ENCODE data around the gene BAIAP2L1.

The BAIAP2L1 gene

GRCh38 chr7:98280791-98281756 lies 119.8 kb downstream of the BAIAP2L1 start, which contains the start of gene BRI3:
BRI3 (plus strand) TSS chr7:98281686; CDS start chr7:98281796, 110 bp downstream.
- Histone ChIP-seq H3K36me3 (replicated peaks in 1 of 2; ENCODE audit: control insufficient read depth in 2 of 2, insufficient read depth in 2 of 2, low read length in 2 of 2) (peaks cover 0 to 34% of the 10 kb centered on the region in 2 donors), H3K18ac (ENCODE audit: low read length) (peak within 1 kb of the TSS; percentile 92), H3K27me3 (ENCODE audit: control insufficient read depth in 3 of 3, insufficient read depth in 3 of 3, low read depth in 1 of 3, low read length in 3 of 3) (no peaks in the 10 kb centered on the region), H2BK15ac (ENCODE audit: low read length) (peak within 1 kb of the TSS; percentile 89), H3K14ac (ENCODE audit: low read length) (no peak within 1 kb of the TSS), H4K8ac (ENCODE audit: low read depth, low read length) (no peak within 1 kb of the TSS), H2BK5ac (ENCODE audit: low read length) (peak within 1 kb of the TSS; percentile 69), H2BK12ac (ENCODE audit: low read length) (peak within 1 kb of the TSS; percentile 69), H3K27ac (replicated peaks; ENCODE audit: low read length) (peak within 1 kb of the TSS; percentile 61), H3K4me1 (ENCODE audit: control insufficient read depth in 2 of 2, insufficient read depth in 1 of 2, low read depth in 1 of 2, low read length in 2 of 2) (peaks cover 26% of the 10 kb centered on the region in 2 donors), H3K9me3 (replicated peaks in 1 of 2; ENCODE audit: control insufficient read depth in 2 of 2, insufficient read depth in 1 of 2, low read depth in 1 of 2, low read length in 2 of 2) (no peaks in the 10 kb centered on the region), H2AFZ (ENCODE audit: low read length) (peak within 1 kb of the TSS; percentile 93), H3K4ac (ENCODE audit: low read length) (no peak within 1 kb of the TSS), H3K9ac (ENCODE audit: low read depth, low read length, poor library complexity) (peak within 1 kb of the TSS; percentile 92), H2AK5ac (ENCODE audit: low read depth, low read length) (peak within 1 kb of the TSS; percentile 84), H3K4me3 (ENCODE audit: low read length in 2 of 2) (peak within 1 kb of the TSS; percentile 89), H4K91ac (ENCODE audit: low read depth, low read length, poor library complexity) (no peak within 1 kb of the TSS), H3K4me2 (ENCODE audit: insufficient read depth, low read length, poor library complexity, severe bottlenecking) (peak within 1 kb of the TSS; percentile 92), H2BK120ac (ENCODE audit: low read depth, low read length) (peak within 1 kb of the TSS; percentile 42), H3K23ac (ENCODE audit: low read depth, low read length, poor library complexity) (no peak within 1 kb of the TSS), H3K79me1 (ENCODE audit: low read depth, low read length) (peaks cover 25% of the 10 kb centered on the region)
- no CpG with 5 or more reads among the region's 92 CpGs for WGBS, 2 donors (ENCODE audit: extremely low coverage in 2 of 2, insufficient read length in 2 of 2, insufficient replicate concordance in 1 of 2)
- DNase-seq (ENCODE audit: low spot score): peak; percentile 94

- DNase-seq (ENCODE audit: low spot score): no peak
- H3K14ac ChIP-seq (ENCODE audit: low read length): no peak overlapping the region
- H3K36me3 ChIP-seq (replicated peaks in 1 of 2; ENCODE audit: control insufficient read depth in 2 of 2, insufficient read depth in 2 of 2, low read length in 2 of 2): peaks cover 0 to 28% of the 10 kb centered on the region in 2 donors
- no peak overlapping the region for H2BK15ac ChIP-seq (ENCODE audit: low read length)
- H2AFZ ChIP-seq (ENCODE audit: low read length): peak overlapping the region; percentile 93
- no peak overlapping the region for H3K4me2 ChIP-seq (ENCODE audit: insufficient read depth, low read length, poor library complexity, severe bottlenecking)
- no peak overlapping the region for H2AK5ac ChIP-seq (ENCODE audit: low read depth, low read length)
- no peak overlapping the region for H2BK5ac ChIP-seq (ENCODE audit: low read length)
- no peak overlapping the region for H4K8ac ChIP-seq (ENCODE audit: low read depth, low read length)
- H3K9ac ChIP-seq (ENCODE audit: low read depth, low read length, poor library complexity): no peak overlapping the region
- H3K4ac ChIP-seq (ENCODE audit: low read length): no peak overlapping the region
- no peak overlapping the region for H2BK120ac ChIP-seq (ENCODE audit: low read depth, low read length)
- no peaks in the 10 kb centered on the region for H3K9me3 ChIP-seq (replicated peaks in 1 of 2; ENCODE audit: control insufficient read depth in 2 of 2, insufficient read depth in 1 of 2, low read depth in 1 of 2, low read length in 2 of 2)
- peaks cover 18% of the 10 kb centered on the region for H3K79me1 ChIP-seq (ENCODE audit: low read depth, low read length)
- H4K91ac ChIP-seq (ENCODE audit: low read depth, low read length, poor library complexity): no peak overlapping the region
- no peaks in the 10 kb centered on the region for H3K27me3 ChIP-seq (ENCODE audit: control insufficient read depth in 3 of 3, insufficient read depth in 3 of 3, low read depth in 1 of 3, low read length in 3 of 3)
- H3K23ac ChIP-seq (ENCODE audit: low read depth, low read length, poor library complexity): no peak overlapping the region
- no CpG with 5 or more reads among the region's 7 CpGs for WGBS, 2 donors (ENCODE audit: extremely low coverage in 2 of 2, insufficient read length in 2 of 2, insufficient replicate concordance in 1 of 2)
- H3K4me3 ChIP-seq (ENCODE audit: low read length in 2 of 2): peak overlapping the region in 1 of 2 donors; percentile 52
- H3K4me1 ChIP-seq (ENCODE audit: control insufficient read depth in 2 of 2, insufficient read depth in 1 of 2, low read depth in 1 of 2, low read length in 2 of 2): peaks cover 22 to 24% of the 10 kb centered on the region in 2 donors
- H3K18ac ChIP-seq (ENCODE audit: low read length): no peak overlapping the region
- H2BK12ac ChIP-seq (ENCODE audit: low read length): no peak overlapping the region
- H3K27ac ChIP-seq (replicated peaks; ENCODE audit: low read length): no peak overlapping the region
Observed at GRCh38 chr7:98280296-98280695, 120.6 kb downstream of the BAIAP2L1 start.

- no peak overlapping the region for H3K4me2 ChIP-seq (ENCODE audit: insufficient read depth, low read length, poor library complexity, severe bottlenecking)
- H2BK5ac ChIP-seq (ENCODE audit: low read length): no peak overlapping the region
- no peak overlapping the region for H3K4me3 ChIP-seq (ENCODE audit: low read length in 2 of 2)
- no peak overlapping the region for H2BK12ac ChIP-seq (ENCODE audit: low read length)
- WGBS, 2 donors (ENCODE audit: extremely low coverage in 2 of 2, insufficient read length in 2 of 2, insufficient replicate concordance in 1 of 2): no CpG with 5 or more reads among the region's 4 CpGs
- H3K9ac ChIP-seq (ENCODE audit: low read depth, low read length, poor library complexity): peak overlapping the region; percentile 78
- no peak overlapping the region for H2AK5ac ChIP-seq (ENCODE audit: low read depth, low read length)
- H3K9me3 ChIP-seq (replicated peaks in 1 of 2; ENCODE audit: control insufficient read depth in 2 of 2, insufficient read depth in 1 of 2, low read depth in 1 of 2, low read length in 2 of 2): no peaks in the 10 kb centered on the region
- H2BK120ac ChIP-seq (ENCODE audit: low read depth, low read length): no peak overlapping the region
- H3K36me3 ChIP-seq (replicated peaks in 1 of 2; ENCODE audit: control insufficient read depth in 2 of 2, insufficient read depth in 2 of 2, low read length in 2 of 2): peaks cover 0 to 15% of the 10 kb centered on the region in 2 donors
- peaks cover 10% of the 10 kb centered on the region for H3K79me1 ChIP-seq (ENCODE audit: low read depth, low read length)
- H2AFZ ChIP-seq (ENCODE audit: low read length): no peak overlapping the region
- H4K8ac ChIP-seq (ENCODE audit: low read depth, low read length): no peak overlapping the region
- H3K18ac ChIP-seq (ENCODE audit: low read length): peak overlapping the region; percentile 31
- H3K4me1 ChIP-seq (ENCODE audit: control insufficient read depth in 2 of 2, insufficient read depth in 1 of 2, low read depth in 1 of 2, low read length in 2 of 2): peaks cover 16 to 17% of the 10 kb centered on the region in 2 donors
- no peak overlapping the region for H3K4ac ChIP-seq (ENCODE audit: low read length)
- H4K91ac ChIP-seq (ENCODE audit: low read depth, low read length, poor library complexity): no peak overlapping the region
- H3K27ac ChIP-seq (replicated peaks; ENCODE audit: low read length): no peak overlapping the region
- no peaks in the 10 kb centered on the region for H3K27me3 ChIP-seq (ENCODE audit: control insufficient read depth in 3 of 3, insufficient read depth in 3 of 3, low read depth in 1 of 3, low read length in 3 of 3)
- DNase-seq (ENCODE audit: low spot score): no peak
- H3K14ac ChIP-seq (ENCODE audit: low read length): no peak overlapping the region
- no peak overlapping the region for H3K23ac ChIP-seq (ENCODE audit: low read depth, low read length, poor library complexity)
- no peak overlapping the region for H2BK15ac ChIP-seq (ENCODE audit: low read length)
Observed at GRCh38 chr7:98278936-98279335, 122.0 kb downstream of the BAIAP2L1 start.

- no peak for DNase-seq (ENCODE audit: low spot score)
- no peak overlapping the region for H3K27ac ChIP-seq (replicated peaks; ENCODE audit: low read length)
Observed at GRCh38 chr7:98278408-98278807, 122.5 kb downstream of the BAIAP2L1 start.

More at GRCh38 chr7:98278408-98278807, 122.5 kb downstream of the BAIAP2L1 start:
- Histone ChIP-seq H3K4me2 (ENCODE audit: insufficient read depth, low read length, poor library complexity, severe bottlenecking) (no peak overlapping the region), H3K9ac (ENCODE audit: low read depth, low read length, poor library complexity) (no peak overlapping the region), H3K4me1 (ENCODE audit: control insufficient read depth in 2 of 2, insufficient read depth in 1 of 2, low read depth in 1 of 2, low read length in 2 of 2) (peaks cover 12 to 14% of the 10 kb centered on the region in 2 donors), H3K18ac (ENCODE audit: low read length) (peak overlapping the region; percentile 31), H2BK15ac (ENCODE audit: low read length) (no peak overlapping the region), H3K79me1 (ENCODE audit: low read depth, low read length) (peaks cover 5% of the 10 kb centered on the region), H3K36me3 (replicated peaks in 1 of 2; ENCODE audit: control insufficient read depth in 2 of 2, insufficient read depth in 2 of 2, low read length in 2 of 2) (peaks cover 0 to 9% of the 10 kb centered on the region in 2 donors), H2AK5ac (ENCODE audit: low read depth, low read length) (no peak overlapping the region), H3K9me3 (replicated peaks in 1 of 2; ENCODE audit: control insufficient read depth in 2 of 2, insufficient read depth in 1 of 2, low read depth in 1 of 2, low read length in 2 of 2) (no peaks in the 10 kb centered on the region), H3K4ac (ENCODE audit: low read length) (no peak overlapping the region), H3K27me3 (ENCODE audit: control insufficient read depth in 3 of 3, insufficient read depth in 3 of 3, low read depth in 1 of 3, low read length in 3 of 3) (no peaks in the 10 kb centered on the region), H3K4me3 (ENCODE audit: low read length in 2 of 2) (no peak overlapping the region), H2AFZ (ENCODE audit: low read length) (peak overlapping the region; percentile 35), H3K14ac (ENCODE audit: low read length) (no peak overlapping the region), H2BK12ac (ENCODE audit: low read length) (no peak overlapping the region), H4K91ac (ENCODE audit: low read depth, low read length, poor library complexity) (no peak overlapping the region), H2BK120ac (ENCODE audit: low read depth, low read length) (no peak overlapping the region), H2BK5ac (ENCODE audit: low read length) (no peak overlapping the region), H4K8ac (ENCODE audit: low read depth, low read length) (no peak overlapping the region), H3K23ac (ENCODE audit: low read depth, low read length, poor library complexity) (no peak overlapping the region)
- no CpG with 5 or more reads among the region's 5 CpGs for WGBS, 2 donors (ENCODE audit: extremely low coverage in 2 of 2, insufficient read length in 2 of 2, insufficient replicate concordance in 1 of 2)
